Measurements from ENCODE around the gene ZDHHC8.
"Not testable (repeated sequence)": the region's sequence is repeated elsewhere in the genome, so short reads cannot be mapped to it uniquely, and the experiment has no call there.

The ZDHHC8 gene

GRCh38 chr22:20154602-20155187 lies 23.1 kb downstream of the ZDHHC8 start:
- TF ChIP-seq TAF1 (IDR thresholded peaks at IDR 0.05; ENCODE audit: borderline replicate concordance, low read depth, low read length) = no peak
- TF ChIP-seq POLR2A (IDR thresholded peaks at IDR 0.05; ENCODE audit: low read depth, low read length) = no peak
- no peak for TF ChIP-seq POLR2AphosphoS5 (IDR thresholded peaks at IDR 0.05; ENCODE audit: low read depth, low read length)
- FAIRE-seq (no peak), DNase-seq (ENCODE audit: insufficient read length) (no peak)

- DNase-seq (ENCODE audit: insufficient read length) = no peak
- FAIRE-seq = no peak
- TF ChIP-seq POLR2AphosphoS5 (IDR thresholded peaks at IDR 0.05; ENCODE audit: low read depth, low read length) (no peak), TAF1 (IDR thresholded peaks at IDR 0.05; ENCODE audit: borderline replicate concordance, low read depth, low read length) (no peak), POLR2A (IDR thresholded peaks at IDR 0.05; ENCODE audit: low read depth, low read length) (no peak)
These were observed 23.9 kb downstream of the ZDHHC8 start for GRCh38 chr22:20155330-20156041.

DNA sequence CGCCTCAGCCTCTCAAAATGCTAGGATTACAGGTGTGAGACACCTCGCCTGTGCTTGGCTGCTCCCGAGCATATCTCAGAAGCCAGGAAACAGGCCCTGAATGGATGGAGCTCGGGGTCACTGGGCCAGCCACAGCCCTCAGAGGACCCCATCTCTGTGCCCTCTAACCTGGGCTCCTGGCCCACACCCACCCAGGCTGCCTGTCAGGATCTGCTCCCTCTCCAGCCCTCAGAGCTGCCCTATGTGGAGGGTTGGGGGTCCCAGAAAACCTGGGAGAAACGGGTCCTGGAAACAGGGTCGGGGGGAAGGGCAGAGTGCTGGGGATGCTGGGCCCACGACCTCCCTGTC lies 24.4 kb downstream of the ZDHHC8 start:
- TF ChIP-seq TAF1 (IDR thresholded peaks at IDR 0.05; ENCODE audit: borderline replicate concordance, low read depth, low read length) (no peak), POLR2A (IDR thresholded peaks at IDR 0.05; ENCODE audit: low read depth, low read length) (no peak), POLR2AphosphoS5 (IDR thresholded peaks at IDR 0.05; ENCODE audit: low read depth, low read length) (no peak)
- FAIRE-seq (no peak), DNase-seq (ENCODE audit: insufficient read length) (no peak)

GRCh38 chr22:20156611-20157429 lies 25.2 kb downstream of the ZDHHC8 start:
- TF ChIP-seq TAF1 (IDR thresholded peaks at IDR 0.05; ENCODE audit: borderline replicate concordance, low read depth, low read length) (no peak), POLR2AphosphoS5 (IDR thresholded peaks at IDR 0.05; ENCODE audit: low read depth, low read length) (no peak)
- DNase-seq (ENCODE audit: insufficient read length) (peak; percentile 95), FAIRE-seq (peak; percentile 94)

DNA sequence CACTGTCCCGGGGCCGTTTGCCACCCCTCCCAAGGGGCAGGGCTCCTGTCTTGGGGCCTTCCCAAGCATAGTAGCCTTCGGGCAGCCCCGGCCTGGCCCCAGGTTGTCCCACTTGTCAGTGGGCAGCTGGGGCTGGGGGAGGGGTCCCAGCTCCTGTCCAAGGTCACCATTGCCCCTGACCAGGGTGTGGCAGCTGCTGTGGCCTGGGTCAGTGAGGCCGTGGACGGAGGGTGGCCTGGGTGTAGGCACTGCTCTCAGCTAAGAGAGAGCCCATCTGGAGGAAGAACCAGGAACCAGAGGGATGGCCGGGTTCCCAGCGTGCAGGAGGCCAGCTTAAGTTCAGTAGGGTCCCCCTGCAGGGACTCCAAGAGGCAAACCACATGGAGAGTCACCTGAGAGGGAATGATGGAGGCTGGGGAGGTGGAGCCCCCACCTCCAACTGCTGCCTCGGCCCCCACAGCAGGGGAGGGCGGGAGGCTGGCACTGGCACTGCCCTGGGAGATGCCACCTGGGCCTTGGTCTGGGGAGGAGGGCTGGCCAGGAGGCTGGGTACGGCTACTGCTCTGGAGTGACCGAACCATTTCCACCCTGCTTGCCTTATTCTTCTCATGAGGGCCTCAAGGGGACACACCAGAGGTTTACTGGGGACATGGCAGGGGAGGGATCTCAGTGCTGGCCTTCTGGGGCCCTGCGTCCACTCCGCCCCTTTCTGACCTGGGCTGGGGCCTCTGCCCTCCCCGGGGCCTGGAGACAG lies 26.0 kb downstream of the ZDHHC8 start:
- no peak for FAIRE-seq
- TF ChIP-seq POLR2AphosphoS5 (IDR thresholded peaks at IDR 0.05; ENCODE audit: low read depth, low read length) (no peak), TAF1 (IDR thresholded peaks at IDR 0.05; ENCODE audit: borderline replicate concordance, low read depth, low read length) (no peak), POLR2A (IDR thresholded peaks at IDR 0.05; ENCODE audit: low read depth, low read length) (no peak)
- DNase-seq (ENCODE audit: insufficient read length) = no peak

- FAIRE-seq (no peak), DNase-seq (ENCODE audit: insufficient read length) (no peak)
- no peak for TF ChIP-seq POLR2A (IDR thresholded peaks at IDR 0.05; ENCODE audit: low read depth, low read length)
- TF ChIP-seq TAF1 (IDR thresholded peaks at IDR 0.05; ENCODE audit: borderline replicate concordance, low read depth, low read length) = no peak
- no peak for TF ChIP-seq POLR2AphosphoS5 (IDR thresholded peaks at IDR 0.05; ENCODE audit: low read depth, low read length)
These were observed 26.9 kb downstream of the ZDHHC8 start for GRCh38 chr22:20158391-20159036.

DNA sequence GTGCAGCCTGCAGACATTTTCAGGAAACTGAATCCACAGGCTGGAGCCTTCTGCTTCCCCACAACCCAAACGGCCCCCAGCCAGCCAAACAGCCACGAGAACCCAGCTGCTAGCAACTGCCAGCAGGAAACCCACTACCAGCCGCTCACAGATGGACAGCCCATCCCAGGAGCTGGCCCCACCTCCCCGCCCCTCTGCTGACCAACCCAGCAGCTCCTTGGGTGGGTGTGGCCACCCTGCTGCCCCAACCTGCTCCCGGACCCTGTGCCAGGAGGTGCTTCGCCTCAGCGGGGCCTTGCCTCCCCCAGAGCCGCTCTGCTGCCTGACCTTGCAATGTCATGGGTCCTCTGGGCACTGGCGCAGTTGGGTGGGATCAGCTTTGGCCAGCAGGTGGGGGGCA lies 27.5 kb downstream of the ZDHHC8 start:
- no peak for DNase-seq (ENCODE audit: insufficient read length)
- no peak for TF ChIP-seq TAF1 (IDR thresholded peaks at IDR 0.05; ENCODE audit: borderline replicate concordance, low read depth, low read length)
- no peak for TF ChIP-seq POLR2AphosphoS5 (IDR thresholded peaks at IDR 0.05; ENCODE audit: low read depth, low read length)
- no peak for TF ChIP-seq POLR2A (IDR thresholded peaks at IDR 0.05; ENCODE audit: low read depth, low read length)
- FAIRE-seq = no peak

DNA sequence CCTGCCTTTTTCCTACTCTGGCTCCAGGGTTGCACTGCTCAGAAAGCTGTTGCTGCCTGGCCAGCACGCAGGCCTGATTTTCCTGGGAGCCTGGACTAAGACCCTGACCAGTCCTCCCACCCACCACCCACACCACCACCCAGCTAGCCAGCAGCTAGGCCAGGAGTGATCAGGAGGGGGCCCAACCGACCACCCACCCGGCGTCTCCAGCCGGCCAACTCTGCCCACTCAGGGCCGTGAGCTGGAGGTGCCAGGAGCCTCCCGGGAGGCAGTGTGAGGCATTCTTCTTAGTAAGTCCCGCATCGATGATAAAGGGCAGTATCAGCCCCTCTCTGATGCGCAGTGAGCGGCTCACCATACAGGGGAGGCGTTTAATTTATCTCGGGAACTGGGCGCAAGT lies 27.9 kb downstream of the ZDHHC8 start:
- not testable (repeated sequence) for DNase-seq (ENCODE audit: insufficient read length); FAIRE-seq

- no peak for FAIRE-seq
- DNase-seq (ENCODE audit: insufficient read length) = no peak
- TF ChIP-seq TAF1 (IDR thresholded peaks at IDR 0.05; ENCODE audit: borderline replicate concordance, low read depth, low read length) (no peak), POLR2A (IDR thresholded peaks at IDR 0.05; ENCODE audit: low read depth, low read length) (no peak), POLR2AphosphoS5 (IDR thresholded peaks at IDR 0.05; ENCODE audit: low read depth, low read length) (no peak)
These were observed 28.4 kb downstream of the ZDHHC8 start for GRCh38 chr22:20160041-20160440.

DNA sequence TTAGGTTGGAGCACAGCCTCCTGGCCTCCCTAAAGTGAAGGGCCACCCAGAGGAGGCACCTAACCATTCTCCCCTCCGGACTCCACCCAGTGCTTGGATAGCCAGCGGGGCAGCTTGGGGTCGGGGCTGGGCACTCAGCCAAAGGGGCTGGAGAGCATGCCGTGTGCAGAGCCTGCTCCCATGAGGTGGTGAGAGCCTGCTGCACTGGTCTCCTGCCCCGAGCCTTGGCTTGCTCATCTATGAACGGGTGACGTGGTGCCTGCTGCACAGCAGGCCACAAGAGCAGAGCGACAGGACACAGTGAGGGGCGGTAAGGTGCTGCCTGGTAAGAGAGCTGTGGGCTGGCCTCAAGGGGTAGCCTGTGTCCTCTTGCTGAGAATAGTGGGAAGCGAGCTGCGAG lies 33.3 kb downstream of the ZDHHC8 start:
- TF ChIP-seq TAF1 (IDR thresholded peaks at IDR 0.05; ENCODE audit: borderline replicate concordance, low read depth, low read length) = no peak
- no peak for TF ChIP-seq POLR2AphosphoS5 (IDR thresholded peaks at IDR 0.05; ENCODE audit: low read depth, low read length)
- TF ChIP-seq POLR2A (IDR thresholded peaks at IDR 0.05; ENCODE audit: low read depth, low read length) = no peak
- FAIRE-seq (no peak), DNase-seq (ENCODE audit: insufficient read length) (no peak)

DNA sequence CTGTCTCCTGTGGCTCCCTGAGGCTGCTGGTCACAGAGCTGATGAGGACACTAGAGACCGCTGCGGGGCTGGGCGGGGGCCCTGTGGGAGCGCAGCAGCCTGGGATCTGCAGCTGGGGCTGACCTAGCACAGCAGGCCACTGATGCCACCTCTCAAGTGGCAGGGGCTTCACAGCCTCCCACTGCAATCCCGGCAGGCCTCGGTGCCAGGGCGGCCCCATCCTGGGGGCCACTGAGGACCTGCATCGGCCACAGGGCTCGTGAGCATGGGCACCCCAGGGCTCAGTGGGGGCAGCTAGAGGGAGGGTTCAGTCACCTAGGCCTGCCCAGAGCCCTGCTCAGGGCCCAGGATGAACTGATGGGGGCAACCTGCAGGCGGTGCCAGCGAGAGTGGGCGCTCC lies 33.8 kb downstream of the ZDHHC8 start:
- FAIRE-seq = no peak
- TF ChIP-seq POLR2AphosphoS5 (IDR thresholded peaks at IDR 0.05; ENCODE audit: low read depth, low read length) (no peak), TAF1 (IDR thresholded peaks at IDR 0.05; ENCODE audit: borderline replicate concordance, low read depth, low read length) (no peak), POLR2A (IDR thresholded peaks at IDR 0.05; ENCODE audit: low read depth, low read length) (no peak)
- DNase-seq (ENCODE audit: insufficient read length) = no peak
